GM23338 (cell line): ENCODE measurements around the gene SRRM2.

Experiments used
- CREB1 ChIP-seq: fragments of 250-450 bp; sonication (Bioruptor Pico); IDR thresholded peaks from 2 replicates; pipeline ENCODE4 v1.5.0; 2020; ENCODE audit warnings: low read depth, mild to moderate bottlenecking, moderate library complexity
- CTCF ChIP-seq, 2 experiments: fragments of 200-600 bp in 1 of 2; sonication (generic) in 1 of 2; conservative IDR thresholded peaks; 2 replicates each; pipeline versions ENCODE4 v1.5.1 to v1.6.1; 2016 to 2017; ENCODE audit warnings: antibody characterized with exemption in 2 of 2, low read depth in 2 of 2, mild to moderate bottlenecking in 2 of 2, moderate library complexity in 1 of 2
- ETS1 ChIP-seq: IDR thresholded peaks from 2 replicates; pipeline ENCODE4 v1.6.1; 2016; ENCODE audit warnings: antibody characterized with exemption
- EZH2 ChIP-seq: fragments of 200-600 bp; sonication (generic); IDR thresholded peaks from one replicate; pipeline ENCODE4 v1.8.0; 2017; ENCODE audit warnings: antibody characterized with exemption, mild to moderate bottlenecking, low read depth; ENCODE audit not compliant: unreplicated experiment
- EZH2phosphoT487 ChIP-seq: fragments of 200-600 bp; sonication (generic); IDR thresholded peaks from one replicate; pipeline ENCODE4 v1.8.1; 2018; ENCODE audit warnings: antibody characterized with exemption; ENCODE audit not compliant: unreplicated experiment
- JUNB ChIP-seq: IDR thresholded peaks from one replicate; pipeline ENCODE4 v1.6.1; 2016; ENCODE audit warnings: antibody characterized with exemption; ENCODE audit not compliant: unreplicated experiment
- NANOG ChIP-seq: IDR thresholded peaks from 2 replicates; pipeline ENCODE4 v1.6.1; 2016; ENCODE audit warnings: antibody characterized with exemption, borderline replicate concordance
- POLR2AphosphoS5 ChIP-seq: IDR thresholded peaks from 2 replicates; pipeline ENCODE4 v1.6.1; 2016; ENCODE audit warnings: antibody characterized with exemption, low read depth
- REST ChIP-seq: IDR thresholded peaks from one replicate; pipeline ENCODE4 v1.6.1; 2018; ENCODE audit warnings: antibody characterized with exemption; ENCODE audit not compliant: unreplicated experiment
- STAT1 ChIP-seq: IDR thresholded peaks from one replicate; pipeline ENCODE4 v1.6.1; 2016; ENCODE audit warnings: antibody characterized with exemption; ENCODE audit not compliant: unreplicated experiment
- ZNF114 ChIP-seq: fragments of 250-450 bp; sonication (Bioruptor Pico); IDR thresholded peaks from 2 replicates; pipeline ENCODE4 v1.5.0; 2020; ENCODE audit warnings: mild to moderate bottlenecking, moderate library complexity
- ZNF331 ChIP-seq: fragments of 250-450 bp; sonication (Bioruptor Pico); IDR thresholded peaks from 2 replicates; pipeline ENCODE4 v1.5.0; 2020; ENCODE audit warnings: low read depth, mild to moderate bottlenecking, moderate library complexity
- ZNF462 ChIP-seq: fragments of 250-450 bp; sonication (Bioruptor Pico); IDR thresholded peaks from 2 replicates; pipeline ENCODE4 v1.5.0; 2020; ENCODE audit warnings: mild to moderate bottlenecking, moderate library complexity

- TF ChIP-seq JUNB, result no peak
- no peak for TF ChIP-seq CTCF (conservative IDR thresholded peaks at IDR 0.05; ENCODE audit: low read depth in 2 of 2)
- no peak for TF ChIP-seq REST
- TF ChIP-seq ZNF462 (CRISPR knock-in tag), result no peak
- TF ChIP-seq POLR2AphosphoS5, result peak; percentile 43
- no peak for TF ChIP-seq EZH2phosphoT487
- no peak for TF ChIP-seq EZH2
- no peak for TF ChIP-seq ETS1
- no peak for TF ChIP-seq STAT1
- no peak; the same call in 1 of the 2 replicates for TF ChIP-seq CREB1
- TF ChIP-seq NANOG, result no peak
- no peak for TF ChIP-seq ZNF331 (CRISPR knock-in tag)
- TF ChIP-seq ZNF114, result no peak
Observed at GRCh38 chr16:2777903-2778629, 25.6 kb downstream of the SRRM2 start.
